Esophagus (tissue), 2 donors: ENCODE measurements around the gene FGGY. TPM values are rescaled to one million over a fixed set of nuclear protein-coding genes. Genes with fewer than 3 reads are reported as not detected.
A peak's percentile ranks its signal among the peaks of the same experiment; 100 is the strongest.
"Not testable (repeated sequence)": the region's sequence is repeated elsewhere in the genome, so short reads cannot be mapped to it uniquely, and the experiment has no call there.

ENCODE experiments used
- H3K27ac ChIP-seq, 2 donors: one replicate each; pipeline ENCODE4 v1.5.1; 2013; ENCODE audit warnings: low read depth in 2 of 2, mild to moderate bottlenecking in 2 of 2, inconsistent platforms in 1 of 2, low read length in 1 of 2, moderate library complexity in 1 of 2
- H3K27me3 ChIP-seq, 2 donors: one replicate each; pipeline ENCODE4 v1.6.1; 2013; ENCODE audit warnings: low read length in 2 of 2, control low read depth in 1 of 2, mild to moderate bottlenecking in 1 of 2; ENCODE audit not compliant: insufficient read depth in 2 of 2, control insufficient read depth in 1 of 2
- H3K36me3 ChIP-seq, 2 donors: one replicate each; pipeline ENCODE4 v1.6.1; 2013; ENCODE audit warnings: low read length in 1 of 2; ENCODE audit not compliant: control insufficient read depth in 2 of 2, insufficient read depth in 2 of 2
- H3K4me1 ChIP-seq, 2 donors: one replicate each; pipeline ENCODE4 v1.6.1; 2013; ENCODE audit warnings: low read length in 1 of 2; ENCODE audit not compliant: control insufficient read depth in 2 of 2, insufficient read depth in 2 of 2
- H3K4me3 ChIP-seq, 2 donors: one replicate each; pipeline ENCODE4 v1.5.1; 2013; ENCODE audit warnings: low read length in 2 of 2, mild to moderate bottlenecking in 2 of 2, low read depth in 1 of 2, moderate library complexity in 1 of 2
- H3K9me3 ChIP-seq, 2 donors: one replicate each; pipeline ENCODE4 v1.6.1; 2013; ENCODE audit warnings: mild to moderate bottlenecking in 2 of 2, low read depth in 1 of 2, low read length in 1 of 2, moderate library complexity in 1 of 2; ENCODE audit not compliant: control insufficient read depth in 2 of 2, insufficient read depth in 1 of 2
- WGBS, 2 donors: extraction: QIAGEN DNeasy Blood & Tissue Kit; methylation state at CpG; one replicate each; pipeline ENCODE4 v1.1.7; 2013; 5-methylcytosine and 5-hydroxymethylcytosine counted together
- polyA plus RNA-seq, 2 donors: library from polyadenylated mRNA; stranded (reverse); fragments of 200-250 nt; gene quantifications; one replicate each; pipeline ENCODE4 v1.2.3, GENCODE V29; 2013
- donor health status: healthy with polysubstance abuse.
- donor health status: Bipolar disorder and iron deficiency.

The FGGY gene
- polyA plus RNA-seq, 2 donors = 2.4 to 4.4 TPM

GRCh38 chr1:59549903-59550302, 253.0 kb downstream of the FGGY start:
- Histone ChIP-seq H3K4me1 (no peaks in the 10 kb centered on the region), H3K9me3 (no peaks in the 10 kb centered on the region), H3K4me3 (no peak overlapping the region), H3K27ac (peak overlapping the region in 1 of 2 donors; percentile 15), H3K36me3 (no peaks in the 10 kb centered on the region), H3K27me3 (no peaks in the 10 kb centered on the region)
- WGBS, 2 donors = 66 to 70% methylated on average over 3 of the region's 3 CpGs

DNA sequence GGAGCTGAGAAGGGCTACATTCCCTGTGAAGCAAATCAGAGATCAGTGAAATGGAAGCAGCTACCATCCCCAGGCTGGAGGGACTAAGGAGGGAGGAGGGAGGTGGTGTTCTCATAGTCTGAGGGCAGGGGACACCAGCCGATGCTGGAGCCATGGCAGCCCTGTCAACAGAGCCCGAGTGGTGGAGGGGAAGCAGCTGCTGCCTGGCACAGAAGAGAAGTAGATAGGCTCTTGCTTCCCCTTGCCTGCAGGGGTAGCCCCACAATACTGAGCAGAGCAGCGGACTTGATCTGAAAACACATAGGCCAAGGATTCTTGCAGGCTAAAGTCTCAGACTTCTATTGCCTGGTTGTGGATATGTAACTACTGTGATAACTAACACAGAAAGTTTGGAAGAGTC, 255.1 kb downstream of the FGGY start:
- Histone ChIP-seq H3K4me1 (no peaks in the 10 kb centered on the region), H3K9me3 (no peaks in the 10 kb centered on the region), H3K36me3 (no peaks in the 10 kb centered on the region), H3K27me3 (no peaks in the 10 kb centered on the region), H3K4me3 (no peak overlapping the region), H3K27ac (no peak overlapping the region)
- 81 to 87% methylated on average over 3 of the region's 3 CpGs for WGBS, 2 donors

DNA sequence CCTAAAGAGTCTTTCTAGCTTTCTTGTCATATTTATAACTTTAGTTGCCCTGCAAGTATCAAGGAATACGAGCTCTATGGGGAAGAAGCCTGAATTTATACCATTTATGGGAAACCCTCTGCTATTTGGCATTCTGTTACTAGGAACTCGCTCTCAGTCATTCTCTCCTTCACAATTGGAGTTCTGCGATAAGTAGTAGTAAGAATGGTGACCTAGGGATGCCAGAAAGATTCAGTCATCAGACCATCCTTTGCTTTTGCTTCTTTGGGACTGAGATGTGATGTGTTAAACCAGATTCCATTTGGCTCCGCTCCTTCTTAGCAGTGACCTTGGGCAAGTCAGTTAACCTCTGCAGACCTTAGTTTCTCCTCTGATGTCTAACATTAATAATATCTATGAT, 256.5 kb downstream of the FGGY start:
- H3K36me3 ChIP-seq = no peaks in the 10 kb centered on the region
- peaks cover 0 to 3% of the 10 kb centered on the region in 2 donors for H3K9me3 ChIP-seq
- H3K4me3 ChIP-seq = no peak overlapping the region
- WGBS, 2 donors = 87 to 88% methylated on average over 4 of the region's 4 CpGs
- H3K4me1 ChIP-seq = no peaks in the 10 kb centered on the region
- H3K27ac ChIP-seq = no peak overlapping the region
- no peaks in the 10 kb centered on the region for H3K27me3 ChIP-seq

DNA sequence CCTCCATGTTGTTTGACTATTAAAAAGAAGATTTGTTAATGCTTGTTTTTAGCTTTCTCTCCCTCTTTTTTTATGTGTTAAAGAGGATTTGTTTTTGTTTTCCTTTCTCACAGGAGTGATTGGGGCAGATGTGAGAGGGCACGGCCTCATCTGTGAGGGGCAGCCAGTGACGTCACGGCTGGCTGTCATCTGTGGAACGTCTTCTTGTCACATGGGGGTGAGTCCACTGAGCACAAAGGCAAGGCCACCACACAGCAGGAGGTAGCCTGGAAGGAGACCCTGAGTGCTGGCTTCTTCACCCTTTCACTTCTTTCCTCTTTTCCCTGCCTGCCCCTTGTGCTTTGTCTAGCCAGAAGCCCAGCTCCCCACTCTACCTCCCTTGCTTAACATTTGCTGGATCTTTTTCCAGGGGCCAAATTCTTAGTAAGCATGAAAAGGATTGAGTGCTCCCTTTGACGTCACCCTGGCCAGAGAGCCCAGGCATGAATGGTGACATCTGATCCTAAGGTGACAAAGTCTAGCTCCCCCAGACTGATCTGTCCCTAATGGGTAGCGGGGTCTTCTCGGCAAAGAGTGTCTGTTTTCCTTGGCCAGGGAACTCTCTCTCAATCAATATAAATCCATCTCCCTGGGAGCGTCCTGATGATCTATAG, 257.2 kb downstream of the FGGY start:
- Histone ChIP-seq H3K4me1 (no peaks in the 10 kb centered on the region), H3K4me3 (no peak overlapping the region), H3K27ac (no peak overlapping the region), H3K9me3 (peaks cover 0 to 3% of the 10 kb centered on the region in 2 donors), H3K36me3 (no peaks in the 10 kb centered on the region), H3K27me3 (no peaks in the 10 kb centered on the region)
- 78 to 87% methylated on average over 8 of the region's 8 CpGs for WGBS, 2 donors

DNA sequence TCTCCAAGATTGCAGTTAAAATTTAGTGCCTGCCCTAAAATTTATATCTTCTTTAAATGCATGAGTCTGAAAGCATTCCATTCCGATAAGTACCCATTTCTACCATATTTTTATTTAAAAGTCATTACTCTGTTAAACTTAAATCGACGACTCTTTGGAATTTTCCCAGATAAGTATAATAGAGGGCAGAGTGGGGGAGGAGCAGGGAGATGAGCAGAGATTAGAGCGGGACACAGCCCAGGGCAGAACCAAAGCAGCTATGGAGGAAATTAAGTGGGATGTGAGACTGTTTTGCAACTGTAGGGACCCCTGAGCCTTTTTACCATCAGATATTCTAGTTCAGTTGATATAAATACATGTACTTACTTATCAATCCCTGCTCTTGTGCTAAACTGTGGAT, 257.9 kb downstream of the FGGY start:
- Histone ChIP-seq H3K27me3 (no peaks in the 10 kb centered on the region), H3K4me3 (no peak overlapping the region), H3K4me1 (no peaks in the 10 kb centered on the region), H3K9me3 (peaks cover 0 to 3% of the 10 kb centered on the region in 2 donors), H3K36me3 (no peaks in the 10 kb centered on the region), H3K27ac (no peak overlapping the region)
- WGBS, 2 donors = 81 to 87% methylated on average over 4 of the region's 4 CpGs

GRCh38 chr1:59556398-59556797, 259.5 kb downstream of the FGGY start:
- Histone ChIP-seq H3K36me3 (no peaks in the 10 kb centered on the region), H3K4me3 (no peak overlapping the region), H3K27ac (no peak overlapping the region), H3K27me3 (no peaks in the 10 kb centered on the region), H3K4me1 (no peaks in the 10 kb centered on the region), H3K9me3 (peaks cover 0 to 3% of the 10 kb centered on the region in 2 donors)
- 96 to 100% methylated on average over 1 of the region's 1 CpG for WGBS, 2 donors

DNA sequence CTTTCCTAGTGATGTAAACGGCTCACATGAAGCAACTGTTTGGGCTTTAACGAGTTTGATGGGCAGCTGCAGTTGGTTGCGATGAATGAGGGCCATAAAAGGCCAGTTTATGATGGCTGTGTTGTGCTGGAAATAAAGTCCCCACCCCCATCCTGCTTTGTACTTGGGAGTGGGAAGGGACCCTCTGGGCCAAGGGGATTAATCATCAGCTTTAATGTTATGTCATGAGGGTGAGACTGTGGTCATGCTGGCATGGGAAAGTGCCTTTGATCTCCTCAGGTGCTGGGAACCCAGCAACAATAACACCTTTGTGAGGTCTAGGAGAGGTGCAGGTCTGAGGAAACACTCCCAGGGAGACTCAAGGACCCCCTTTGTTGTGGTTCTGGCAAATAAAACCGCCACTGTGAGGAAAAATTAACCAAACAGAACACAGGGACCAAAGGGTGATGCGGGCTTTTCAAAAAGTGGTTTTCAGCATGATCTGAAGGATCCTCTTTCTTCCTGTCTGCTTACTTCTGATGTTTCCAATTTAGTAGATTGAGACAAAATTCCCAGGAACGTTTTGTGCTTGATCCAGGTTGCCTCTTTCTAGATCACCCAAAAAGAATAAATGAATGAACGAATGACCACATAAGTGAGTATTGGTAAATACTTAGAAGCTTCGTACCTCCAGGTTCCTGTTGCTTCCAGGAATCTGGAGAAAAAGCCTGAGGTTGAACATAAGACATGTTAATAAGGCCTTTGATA, 260.1 kb downstream of the FGGY start:
- Histone ChIP-seq H3K27me3 (no peaks in the 10 kb centered on the region), H3K4me1 (no peaks in the 10 kb centered on the region), H3K27ac (no peak overlapping the region), H3K9me3 (peaks cover 0 to 3% of the 10 kb centered on the region in 2 donors), H3K36me3 (no peaks in the 10 kb centered on the region), H3K4me3 (no peak overlapping the region)
- WGBS, 2 donors = 77 to 81% methylated on average over 8 of the region's 8 CpGs

- WGBS, 2 donors = 88% methylated on average over 1 of the region's 1 CpG
- H3K36me3 ChIP-seq = no peaks in the 10 kb centered on the region
- H3K9me3 ChIP-seq = peaks cover 0 to 3% of the 10 kb centered on the region in 2 donors
- H3K27me3 ChIP-seq = no peaks in the 10 kb centered on the region
- H3K27ac ChIP-seq = no peak overlapping the region
- no peaks in the 10 kb centered on the region for H3K4me1 ChIP-seq
- no peak overlapping the region for H3K4me3 ChIP-seq
These were observed 260.6 kb downstream of the FGGY start for GRCh38 chr1:59557549-59557885.

DNA sequence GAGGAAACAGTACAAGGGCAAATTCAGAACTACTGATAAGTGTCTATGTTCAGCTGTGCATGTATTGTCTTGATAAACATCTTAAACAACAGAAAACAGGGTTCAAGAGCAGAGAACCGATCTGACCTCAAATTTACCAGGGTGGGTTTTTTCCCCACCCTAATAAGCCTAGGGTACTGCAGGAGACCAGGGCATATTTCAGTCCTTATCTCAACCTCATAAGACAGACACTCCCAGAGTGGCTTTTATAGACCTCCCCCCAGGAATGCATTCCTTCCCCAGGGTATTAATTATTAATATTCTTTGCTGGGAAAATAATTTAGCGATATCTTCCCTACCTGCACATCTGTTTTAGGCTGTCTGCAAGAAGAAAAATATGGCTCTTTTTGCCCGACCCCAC, 261.7 kb downstream of the FGGY start:
- H3K4me3 ChIP-seq, H3K36me3 ChIP-seq, H3K4me1 ChIP-seq, H3K27me3 ChIP-seq, H3K9me3 ChIP-seq, H3K27ac ChIP-seq: not testable (repeated sequence)
- 94 to 96% methylated on average over 3 of the region's 3 CpGs for WGBS, 2 donors
